Epithelial cell of prostate (primary cell): Measurements from ENCODE around the gene NT5DC1.
A peak's percentile ranks its signal among the peaks of the same experiment; 100 is the strongest.

Experiments
- DNase-seq: peaks from one replicate; pipeline ENCODE4 v3.0.0-alpha.2; 2011; ENCODE audit warnings: low read depth, low spot score
- H3K27ac ChIP-seq: fragments of 450-650 bp; 2 replicates; pipeline ENCODE4 v1.5.1; 2017; ENCODE audit warnings: mild to moderate bottlenecking

NT5DC1 gene

GRCh38 chr6:116127771-116128493 lies 27.3 kb downstream of the NT5DC1 start:
- no peak for DNase-seq
- H3K27ac ChIP-seq: no peak overlapping the region

DNA sequence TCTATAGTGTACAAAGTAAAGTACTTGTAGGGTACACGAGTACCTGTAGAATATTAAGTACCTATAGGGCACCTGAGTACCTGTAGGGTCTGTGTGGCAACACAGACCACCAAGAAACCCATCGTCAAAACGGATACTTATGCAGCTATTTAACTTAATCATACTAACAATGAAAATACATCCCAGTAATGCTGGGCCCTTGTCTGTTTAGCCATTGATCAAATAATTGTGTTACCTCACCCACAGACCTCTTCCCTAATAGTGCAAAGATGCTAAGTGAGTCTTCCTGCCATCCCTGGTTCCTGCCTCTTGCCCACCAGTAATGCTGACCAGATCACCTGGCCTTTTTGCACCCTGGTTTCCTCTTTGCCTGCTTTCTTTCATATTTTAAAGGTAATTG lies 32.8 kb downstream of the NT5DC1 start:
- DNase-seq: no peak
- H3K27ac ChIP-seq: no peak overlapping the region

DNA sequence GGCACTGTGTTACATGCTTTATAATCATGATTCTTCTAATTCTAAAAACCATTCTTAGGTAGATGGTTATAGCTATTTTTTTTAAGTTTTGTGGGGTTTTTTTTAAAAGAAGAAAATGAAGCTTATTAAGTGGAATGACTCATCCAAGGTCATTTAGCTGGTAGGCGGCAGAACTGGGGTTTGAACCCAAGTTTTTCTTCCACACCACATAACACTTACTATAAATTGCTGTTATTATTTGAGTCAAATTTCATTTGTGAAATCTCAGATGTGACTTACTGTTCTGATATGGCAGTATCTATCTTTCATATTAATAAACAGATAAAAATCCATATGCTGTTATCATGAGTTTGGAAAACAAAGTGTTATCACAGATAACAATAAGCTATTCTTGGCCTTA lies 35.7 kb downstream of the NT5DC1 start:
- DNase-seq: no peak
- H3K27ac ChIP-seq: no peak overlapping the region

DNA sequence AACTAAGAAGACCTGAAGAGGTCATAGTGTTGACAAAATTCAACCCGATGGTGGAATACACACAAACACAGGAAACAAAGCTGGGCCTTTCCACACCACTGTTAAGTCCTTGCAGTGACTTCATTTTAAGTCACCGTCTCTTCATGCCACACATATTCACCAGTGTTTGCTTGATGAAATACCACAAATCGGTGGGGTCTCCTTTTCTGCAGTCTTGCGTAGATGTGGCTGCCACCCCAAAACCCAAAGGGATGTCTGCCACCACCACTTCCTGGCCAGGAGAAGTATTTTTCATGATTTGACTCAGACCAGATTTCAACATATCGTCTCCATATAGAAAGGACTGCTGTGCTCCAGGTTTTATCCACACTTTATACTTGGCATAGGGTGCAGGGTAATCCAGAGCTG lies 36.3 kb downstream of the NT5DC1 start:
- no peak for DNase-seq
- no peak overlapping the region for H3K27ac ChIP-seq

DNA sequence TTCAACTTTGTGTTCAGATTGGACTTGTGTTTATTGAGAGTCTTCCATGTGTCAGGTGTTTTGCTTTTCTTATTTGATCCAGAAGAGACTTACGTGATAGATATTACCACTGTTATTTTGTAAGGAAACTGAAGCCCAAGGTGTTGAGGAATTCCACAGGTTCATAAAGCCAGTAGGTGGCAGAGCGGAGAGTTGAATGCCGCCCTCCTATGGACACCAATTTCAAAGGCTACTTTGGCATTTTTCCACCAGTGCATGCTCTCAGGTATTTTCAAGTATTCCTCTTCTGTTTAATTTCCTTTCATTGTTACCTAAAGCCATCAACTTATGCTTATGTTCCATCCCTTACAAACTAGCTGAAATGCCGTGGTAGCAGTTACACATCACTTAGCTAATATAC lies 39.3 kb downstream of the NT5DC1 start:
- no peak for DNase-seq
- no peak overlapping the region for H3K27ac ChIP-seq

DNA sequence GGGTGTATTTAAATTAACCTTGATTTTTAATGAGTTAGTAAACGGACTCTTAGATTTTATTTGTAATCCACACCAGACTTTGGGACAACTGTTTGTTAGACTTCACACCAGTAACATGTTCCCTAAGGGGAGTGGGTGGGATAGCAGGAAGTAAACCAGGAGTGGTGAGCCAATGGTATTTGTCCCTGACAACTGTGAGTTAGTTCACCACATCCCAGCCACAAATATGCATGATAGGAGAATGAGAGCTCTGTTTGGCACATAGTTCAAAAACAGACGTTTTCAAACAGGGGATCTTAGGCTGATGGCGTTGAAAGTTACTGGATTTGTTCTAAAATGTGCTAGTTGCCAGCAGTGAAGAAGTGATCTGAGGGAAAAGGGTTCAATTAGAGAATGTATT lies 44.0 kb downstream of the NT5DC1 start:
- no peak overlapping the region for H3K27ac ChIP-seq
- peak; percentile 18 for DNase-seq

- H3K27ac ChIP-seq: no peak overlapping the region
- no peak for DNase-seq
These were observed 45.4 kb downstream of the NT5DC1 start for GRCh38 chr6:116145803-116146675.

DNA sequence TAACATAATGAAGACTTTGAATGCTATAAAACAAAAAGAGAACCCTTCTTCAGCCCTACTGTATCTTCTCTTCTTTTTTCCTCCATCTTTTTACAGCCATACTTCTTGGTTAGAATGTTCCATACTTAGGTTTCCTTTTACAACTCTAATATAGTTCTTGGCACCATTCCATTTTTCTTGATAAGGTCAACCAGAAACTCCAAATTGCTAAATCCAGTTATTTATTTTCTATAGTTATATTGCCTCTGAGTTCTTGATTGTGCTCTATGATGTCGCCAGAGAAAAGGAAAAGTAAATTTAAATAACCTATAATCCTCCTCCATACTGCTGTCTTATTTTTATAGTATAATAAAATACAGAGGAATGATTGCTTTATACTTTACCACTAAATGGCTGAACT lies 52.0 kb downstream of the NT5DC1 start:
- DNase-seq: no peak
- H3K27ac ChIP-seq: no peak overlapping the region

GRCh38 chr6:116154887-116155286 lies 54.2 kb downstream of the NT5DC1 start:
- no peak overlapping the region for H3K27ac ChIP-seq
- DNase-seq: no peak

- H3K27ac ChIP-seq: no peak overlapping the region
- no peak for DNase-seq
These were observed 56.0 kb downstream of the NT5DC1 start for GRCh38 chr6:116156405-116157326.

- no peak overlapping the region for H3K27ac ChIP-seq
- DNase-seq: no peak
These were observed 56.7 kb downstream of the NT5DC1 start for GRCh38 chr6:116157391-116157790.

- H3K27ac ChIP-seq: no peak overlapping the region
- DNase-seq: no peak
These were observed 58.0 kb downstream of the NT5DC1 start for GRCh38 chr6:116158641-116159040.

- H3K27ac ChIP-seq: no peak overlapping the region
- no peak for DNase-seq
These were observed 59.3 kb downstream of the NT5DC1 start for GRCh38 chr6:116159782-116160524.

DNA sequence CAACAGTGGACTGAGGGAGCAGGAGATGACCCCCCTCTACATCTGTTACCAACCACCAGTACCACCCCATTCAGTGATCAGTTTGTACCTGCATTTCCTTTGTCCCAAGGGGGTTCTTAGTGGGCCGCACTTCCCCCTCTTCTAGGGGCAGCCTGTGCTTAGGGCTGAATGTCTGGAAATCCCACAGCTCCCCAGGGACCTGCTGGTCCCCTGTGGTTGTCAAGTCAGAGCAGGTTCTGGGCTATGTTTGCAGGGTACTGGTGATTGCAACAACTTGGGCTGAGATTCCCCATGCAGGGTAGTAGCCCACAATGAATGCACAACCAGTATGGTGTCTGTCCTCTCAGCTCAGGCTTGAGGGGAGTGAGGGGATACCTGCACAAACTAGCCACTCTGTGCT lies 64.9 kb downstream of the NT5DC1 start:
- H3K27ac ChIP-seq: no peak overlapping the region
- DNase-seq: no peak

GRCh38 chr6:116166369-116166768 lies 65.7 kb downstream of the NT5DC1 start:
- DNase-seq: no peak
- no peak overlapping the region for H3K27ac ChIP-seq

DNA sequence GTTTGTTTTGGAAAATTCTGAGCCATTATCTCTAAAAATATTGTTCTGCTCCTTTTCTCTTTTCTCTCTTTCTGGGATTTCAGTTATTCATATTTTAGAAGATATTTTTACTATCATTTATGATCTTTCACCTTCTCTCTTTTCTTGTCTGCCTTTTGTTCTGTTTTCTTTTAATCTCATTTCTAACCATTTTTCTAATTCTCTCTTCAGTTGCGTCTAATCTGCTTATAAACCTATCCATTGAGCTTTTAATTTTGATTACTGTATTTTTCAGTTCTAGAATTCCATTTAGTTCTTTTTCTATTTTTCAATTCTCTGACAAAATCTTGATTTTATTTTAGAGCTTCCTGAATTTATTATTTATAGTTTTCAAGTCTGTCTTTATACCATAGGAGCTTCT lies 67.5 kb downstream of the NT5DC1 start:
- H3K27ac ChIP-seq: no peak overlapping the region
- no peak for DNase-seq

DNA sequence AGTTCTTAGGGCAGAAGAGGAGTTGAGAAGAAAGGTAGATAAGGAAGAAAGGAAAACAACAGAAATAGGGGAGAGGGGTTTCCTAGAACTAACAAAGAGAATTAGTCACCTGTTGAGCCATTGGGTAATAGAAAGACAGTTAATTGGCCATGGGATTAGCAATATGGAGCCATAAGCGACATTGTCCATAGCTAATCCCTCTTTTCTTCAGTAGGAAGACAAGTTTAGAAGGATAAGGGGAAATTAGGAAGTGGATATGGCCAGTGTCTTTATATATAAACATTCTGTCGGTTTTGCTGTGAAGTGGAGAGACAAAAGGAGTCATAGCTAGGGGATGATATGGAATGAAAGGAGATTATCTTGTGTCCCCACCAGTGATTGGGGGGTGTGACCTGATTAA lies 69.2 kb downstream of the NT5DC1 start:
- no peak for DNase-seq
- no peak overlapping the region for H3K27ac ChIP-seq

- no peak overlapping the region for H3K27ac ChIP-seq
- no peak for DNase-seq
These were observed 69.9 kb downstream of the NT5DC1 start for GRCh38 chr6:116170358-116171057.

DNA sequence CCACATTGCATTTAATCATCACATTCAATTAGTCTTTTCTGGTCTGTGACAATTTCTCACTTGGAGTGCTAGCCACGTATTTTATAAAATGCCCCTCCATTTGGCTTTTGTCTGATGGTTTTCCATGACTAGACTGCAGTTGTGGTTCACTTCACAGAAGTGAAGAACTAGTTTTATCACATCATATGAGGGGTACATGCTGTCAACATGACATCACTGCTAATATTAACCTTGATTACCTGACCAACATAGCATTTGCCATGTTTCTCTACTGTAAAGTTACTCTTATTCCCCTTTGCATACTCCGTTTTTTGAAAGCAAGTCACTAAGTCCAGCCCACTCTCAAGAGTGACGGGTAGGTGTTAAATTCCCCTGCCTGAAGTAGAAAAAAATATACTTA lies 73.3 kb downstream of the NT5DC1 start:
- no peak for DNase-seq
- no peak overlapping the region for H3K27ac ChIP-seq
